CD4-positive, alpha-beta T cell treated with Interleukin-2 at 100 ng/mL for 4 hours (primary cell): ENCODE data around the gene NELFB.

ENCODE experiments used
- DNase-seq: peaks from one replicate; pipeline ENCODE4 v3.0.0-alpha.2; 2020; ENCODE audit warnings: low spot score

Gene NELFB

DNA sequence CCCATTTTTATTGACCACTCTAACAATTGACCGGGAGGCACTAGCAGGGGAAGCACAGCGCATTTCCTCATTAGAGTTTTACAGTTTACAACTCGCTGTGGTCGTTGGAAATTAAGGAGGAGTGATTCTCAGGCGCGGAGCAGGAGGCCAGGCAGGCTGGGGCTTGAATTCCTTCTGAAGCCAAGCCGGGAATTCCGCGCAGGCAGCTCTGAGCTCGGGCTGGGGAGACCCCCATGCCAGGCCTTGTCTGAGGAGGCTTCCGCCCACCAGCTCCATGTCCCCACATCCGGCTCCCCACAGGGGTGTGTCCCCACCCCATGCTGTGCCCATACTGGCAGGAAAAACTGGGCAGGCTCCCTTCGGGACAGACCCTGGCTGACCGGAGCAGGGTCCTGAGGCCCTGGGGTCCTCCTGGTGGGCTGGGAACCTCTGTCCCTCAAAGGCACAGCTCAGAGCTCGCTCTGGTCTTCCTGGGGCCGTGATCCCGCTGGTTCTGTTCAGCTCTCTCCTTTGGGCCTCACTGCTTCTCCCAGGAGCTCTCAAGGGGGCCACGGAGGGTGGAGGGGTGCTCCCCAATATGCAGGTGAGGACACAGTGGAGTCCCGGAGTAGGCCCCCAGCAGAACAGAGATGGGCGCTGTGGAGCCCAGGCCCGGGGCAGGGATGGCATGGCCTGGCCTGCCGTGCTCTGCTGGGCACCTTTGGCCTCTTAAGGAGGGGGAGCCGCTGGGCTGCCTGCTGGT is 48.2 kb downstream of the NELFB start:
- no peak for DNase-seq

DNA sequence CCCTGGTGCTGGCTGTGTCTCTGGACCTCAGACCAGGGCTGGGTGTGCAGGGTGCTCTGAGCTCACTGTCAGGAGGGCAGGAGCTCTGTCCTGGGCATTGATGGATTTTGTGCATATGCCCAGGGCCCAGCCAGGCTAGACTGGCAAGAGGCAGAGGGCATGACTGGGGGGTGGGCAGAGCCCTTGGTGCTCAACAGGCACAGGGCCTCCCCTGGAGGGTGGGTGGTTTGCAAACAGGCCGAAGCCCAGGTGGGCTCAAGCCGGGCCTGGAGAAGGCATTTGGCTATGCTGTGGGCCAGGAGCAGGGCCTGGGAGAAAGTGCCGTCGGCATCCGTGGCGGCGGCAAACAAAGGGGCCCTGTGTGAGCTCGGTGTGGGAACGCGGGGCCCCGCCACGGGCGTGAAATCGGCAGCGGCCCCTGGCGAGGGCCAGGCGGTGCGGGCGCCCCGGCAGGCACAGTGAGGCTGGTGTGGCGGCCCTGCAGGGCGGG is 48.8 kb downstream of the NELFB start:
- no peak for DNase-seq

DNA sequence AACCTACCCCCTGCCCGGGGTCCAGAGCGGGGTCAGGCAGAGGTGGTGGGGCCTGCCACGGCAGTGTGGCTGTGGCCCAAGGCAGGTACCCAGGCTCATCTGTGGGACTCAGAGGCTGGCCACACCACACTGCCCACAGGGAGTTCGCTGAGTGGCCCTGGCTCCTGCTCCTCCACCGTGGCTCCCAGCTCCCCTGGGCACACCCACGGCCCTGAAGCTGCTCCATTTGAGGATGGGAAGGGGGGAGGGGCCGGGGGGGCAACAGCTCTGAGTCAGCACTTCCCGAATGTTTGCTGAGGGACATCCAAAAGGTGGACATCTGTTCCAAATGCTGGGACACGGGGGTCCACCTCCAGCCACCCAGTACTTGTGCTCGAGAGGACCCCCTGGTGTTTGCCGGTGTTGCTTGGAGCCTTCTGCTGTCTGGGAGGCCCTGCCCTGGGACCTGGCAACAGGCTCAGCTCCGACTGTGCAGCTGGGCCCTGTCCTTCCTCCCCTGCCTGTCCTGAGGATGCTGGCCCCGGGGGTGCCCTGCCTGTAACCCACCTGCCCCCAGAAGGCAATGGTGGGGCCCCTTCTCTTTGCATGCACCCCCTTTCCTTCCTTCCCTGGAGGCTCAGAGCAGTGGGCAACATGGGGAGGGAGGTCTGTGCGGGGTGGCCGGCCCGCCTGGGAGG is 49.4 kb downstream of the NELFB start:
- no peak for DNase-seq

DNA sequence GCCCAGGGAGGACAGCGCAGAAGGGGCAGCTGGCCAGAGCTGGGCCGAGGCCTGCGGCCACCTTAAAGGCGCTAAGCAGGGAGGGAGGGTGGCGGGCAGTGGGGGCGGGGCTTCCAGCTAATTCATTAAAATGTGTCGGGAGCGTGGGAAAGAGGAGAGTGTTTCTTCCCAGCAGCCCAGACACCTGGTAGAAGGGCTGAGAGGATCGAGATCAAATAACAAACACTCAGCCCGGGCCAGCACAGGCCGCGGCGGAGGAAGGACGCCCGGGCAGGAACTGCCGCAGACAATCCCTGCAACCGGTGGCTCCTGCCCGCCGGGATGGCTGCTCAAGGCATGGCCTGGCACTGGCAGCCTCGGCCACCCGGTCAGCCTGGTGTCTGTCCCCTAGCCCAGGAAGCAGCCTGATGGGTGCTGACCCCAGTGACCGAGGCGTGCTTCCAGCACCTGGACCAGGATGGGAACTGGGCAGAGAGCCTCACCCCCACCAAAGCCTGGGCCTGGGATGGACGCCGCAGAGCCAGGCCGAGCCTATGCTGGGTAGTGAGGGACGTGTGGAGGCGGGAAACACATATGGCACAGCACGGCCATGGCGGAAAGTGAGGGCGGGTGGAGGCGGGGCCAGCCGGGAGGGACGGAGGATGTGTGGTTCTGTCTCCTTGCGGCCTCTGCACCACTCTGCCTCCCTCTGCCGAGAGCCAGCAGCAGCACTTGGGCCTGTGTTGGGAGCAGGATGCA is 50.1 kb downstream of the NELFB start:
- DNase-seq, result peak; percentile 44

DNA sequence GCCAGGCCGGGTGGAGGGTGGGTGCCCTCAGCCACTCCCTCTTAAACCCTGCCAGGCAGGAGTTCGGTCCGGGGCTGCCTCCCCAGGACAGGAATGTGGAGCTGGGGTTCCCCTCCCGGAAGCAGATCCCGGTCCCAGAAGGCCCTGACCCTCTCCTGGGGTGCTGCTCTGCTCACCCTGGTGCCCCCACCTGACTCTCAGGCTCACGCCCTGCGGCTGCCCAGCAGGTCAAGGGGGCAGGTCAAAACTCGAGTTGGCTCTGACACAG is 50.6 kb downstream of the NELFB start:
- DNase-seq, result no peak

DNA sequence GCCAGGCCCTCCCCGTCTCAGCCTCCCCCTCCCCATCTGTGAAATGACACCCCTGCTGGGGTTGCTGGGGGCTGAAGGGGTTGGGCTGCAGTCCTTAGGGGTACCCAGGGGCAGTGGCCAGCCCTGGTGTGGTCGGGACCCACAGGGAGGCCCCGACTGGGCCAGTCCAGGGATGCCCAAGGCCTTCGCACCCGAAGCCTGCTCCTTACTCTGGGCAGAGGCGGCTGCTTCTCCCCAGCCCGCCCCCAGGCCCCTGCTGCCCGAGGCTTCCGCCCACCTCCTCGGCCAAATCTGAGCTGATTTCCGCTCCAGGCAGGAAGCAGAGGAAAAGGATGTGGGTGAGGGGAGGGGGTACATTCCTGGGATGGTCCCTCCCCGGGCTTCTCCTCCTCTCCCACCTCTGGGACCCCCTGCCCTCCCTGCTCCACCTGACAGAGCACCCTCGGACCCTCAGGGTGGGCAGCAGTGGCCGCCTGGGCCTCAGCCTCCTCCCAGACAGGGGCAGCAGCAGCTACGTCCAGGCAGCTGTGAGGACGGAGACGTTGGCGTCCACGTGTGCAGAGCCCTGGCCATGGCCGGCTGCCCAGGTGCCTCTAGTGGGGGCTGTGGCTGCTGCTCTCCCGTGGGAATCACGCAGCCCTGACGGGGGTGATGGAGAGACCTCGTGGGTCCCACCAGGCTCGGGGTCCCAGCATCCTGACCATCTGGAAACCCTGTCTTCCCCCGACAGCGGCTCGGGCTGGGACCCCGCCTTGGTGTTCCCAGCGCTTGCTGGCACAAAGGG is 51.1 kb downstream of the NELFB start:
- no peak for DNase-seq

DNA sequence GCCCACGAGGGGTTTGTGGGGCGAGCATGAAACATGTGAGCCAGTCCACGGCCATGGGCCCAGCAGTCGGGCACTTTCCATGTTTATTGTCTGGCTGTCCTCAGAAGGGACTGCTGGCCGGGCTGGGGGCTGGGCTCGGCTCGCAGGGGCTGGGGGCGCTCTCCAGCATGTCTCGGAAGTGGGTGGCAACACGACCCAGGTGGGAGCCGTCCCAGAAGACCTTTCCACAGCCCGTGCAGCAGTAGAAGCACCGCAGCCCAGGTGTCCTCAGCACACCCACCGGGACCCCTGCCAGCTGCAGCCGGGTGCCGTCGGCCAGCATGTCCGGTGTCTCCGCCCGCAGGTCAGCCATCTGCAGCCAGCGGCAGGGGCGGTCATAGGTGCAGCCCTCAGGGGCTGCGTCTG is 51.7 kb downstream of the NELFB start:
- DNase-seq, result no peak

DNA sequence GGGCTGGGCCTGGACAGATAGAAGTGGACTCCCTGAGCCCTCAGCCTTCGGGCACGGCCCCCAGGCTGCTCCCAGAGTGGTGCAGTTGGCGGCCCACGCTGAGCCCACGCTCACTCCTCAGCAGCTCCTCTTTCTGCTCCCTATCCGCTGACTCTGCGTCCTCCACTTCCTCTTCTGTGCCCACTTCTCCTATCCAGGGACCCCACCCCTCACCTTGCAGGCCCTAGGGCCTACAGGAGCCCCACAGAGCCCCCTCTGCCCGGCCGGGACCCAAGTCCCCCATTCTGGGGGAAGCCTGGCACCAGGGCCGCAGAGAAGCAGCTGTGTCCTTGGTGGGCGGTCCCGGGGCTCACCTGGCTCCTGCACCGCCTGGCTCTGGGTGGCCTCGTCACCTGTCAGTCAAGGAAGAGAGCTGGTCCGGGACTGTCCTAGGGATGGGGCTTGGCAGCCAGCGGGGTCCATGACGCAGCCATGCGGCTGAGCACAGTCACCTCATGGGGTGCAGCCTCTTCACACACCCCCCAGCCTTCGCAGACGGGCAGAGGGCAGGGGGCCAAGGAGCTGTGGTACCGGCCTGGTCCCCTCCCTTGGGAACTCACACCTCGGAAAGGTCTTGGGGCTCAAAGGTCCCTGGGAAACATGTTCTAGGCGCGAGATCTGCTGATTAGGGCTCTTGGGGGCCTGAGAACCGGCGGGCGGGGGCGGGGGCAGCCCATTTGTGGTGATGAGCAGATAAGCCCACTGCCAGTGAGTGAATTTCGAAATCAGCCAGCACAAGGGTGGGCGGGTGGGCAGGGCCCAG is 52.3 kb downstream of the NELFB start:
- no peak for DNase-seq

DNA sequence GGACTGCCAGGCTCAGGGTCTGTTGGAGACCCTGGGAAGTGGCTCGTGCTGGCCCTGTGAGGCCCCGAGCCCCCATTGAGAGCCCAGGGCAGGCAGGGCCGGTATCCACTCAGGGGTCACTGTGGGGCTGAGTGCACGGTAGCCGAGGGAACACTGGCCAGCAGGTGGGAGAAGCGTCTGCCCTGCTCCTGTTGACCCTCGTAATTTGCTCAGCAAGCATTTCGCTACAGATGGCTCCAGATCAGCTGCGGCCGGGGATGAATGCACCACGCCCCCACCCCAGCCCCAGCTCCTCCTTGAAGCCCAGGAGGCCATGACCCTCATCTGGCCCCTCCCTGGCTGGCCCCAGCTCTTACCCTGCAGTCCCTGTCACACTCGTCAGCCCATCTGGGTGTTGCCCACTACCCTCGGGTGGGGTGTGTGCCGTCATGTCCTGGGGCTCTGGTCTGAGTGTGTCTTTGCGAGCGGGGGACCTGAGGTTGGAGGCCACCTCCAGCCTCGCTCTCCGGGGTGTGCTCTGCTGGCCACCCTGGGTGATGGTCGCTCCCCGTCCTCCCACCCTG is 53.0 kb downstream of the NELFB start:
- DNase-seq, result no peak

DNA sequence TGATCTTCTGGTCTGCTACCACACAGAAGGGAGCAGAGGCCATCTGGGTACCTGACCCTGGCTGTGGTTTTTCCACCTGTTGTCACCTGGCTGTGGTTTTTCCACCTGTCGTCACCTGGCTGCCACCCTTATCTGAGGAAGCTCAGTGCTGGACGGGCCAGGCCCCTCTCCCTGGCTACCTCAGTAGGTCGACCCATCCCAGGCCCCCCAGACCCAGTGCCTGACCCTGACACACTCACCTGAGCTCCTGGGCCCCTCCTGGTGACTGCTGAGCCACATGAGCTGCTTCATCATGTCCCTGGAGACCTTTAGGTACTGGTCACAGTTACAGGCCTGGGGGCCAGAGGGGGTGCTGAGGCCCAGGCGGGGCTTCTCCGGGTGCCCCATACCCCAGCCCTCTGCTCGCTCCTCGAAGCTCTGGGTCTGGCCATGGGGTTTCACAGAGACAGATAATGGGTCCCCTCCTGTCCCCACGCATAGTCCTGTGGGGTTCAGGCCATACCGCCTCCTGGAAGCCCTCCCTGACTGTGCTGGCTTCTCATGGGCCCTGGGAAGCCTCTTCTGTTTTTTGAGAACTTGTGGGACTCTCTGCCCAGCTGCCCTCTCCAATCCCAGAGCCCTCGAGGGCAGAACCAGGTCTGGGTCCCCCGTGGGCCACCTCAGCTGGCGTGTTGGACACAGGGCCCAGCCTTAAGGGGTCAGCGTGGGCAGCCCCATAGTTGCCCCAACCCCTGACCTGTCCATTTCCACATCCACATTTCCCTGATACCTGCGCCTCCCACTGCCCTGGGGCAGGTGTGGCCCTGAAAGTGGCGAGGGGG is 54.5 kb downstream of the NELFB start:
- DNase-seq, result no peak

DNA sequence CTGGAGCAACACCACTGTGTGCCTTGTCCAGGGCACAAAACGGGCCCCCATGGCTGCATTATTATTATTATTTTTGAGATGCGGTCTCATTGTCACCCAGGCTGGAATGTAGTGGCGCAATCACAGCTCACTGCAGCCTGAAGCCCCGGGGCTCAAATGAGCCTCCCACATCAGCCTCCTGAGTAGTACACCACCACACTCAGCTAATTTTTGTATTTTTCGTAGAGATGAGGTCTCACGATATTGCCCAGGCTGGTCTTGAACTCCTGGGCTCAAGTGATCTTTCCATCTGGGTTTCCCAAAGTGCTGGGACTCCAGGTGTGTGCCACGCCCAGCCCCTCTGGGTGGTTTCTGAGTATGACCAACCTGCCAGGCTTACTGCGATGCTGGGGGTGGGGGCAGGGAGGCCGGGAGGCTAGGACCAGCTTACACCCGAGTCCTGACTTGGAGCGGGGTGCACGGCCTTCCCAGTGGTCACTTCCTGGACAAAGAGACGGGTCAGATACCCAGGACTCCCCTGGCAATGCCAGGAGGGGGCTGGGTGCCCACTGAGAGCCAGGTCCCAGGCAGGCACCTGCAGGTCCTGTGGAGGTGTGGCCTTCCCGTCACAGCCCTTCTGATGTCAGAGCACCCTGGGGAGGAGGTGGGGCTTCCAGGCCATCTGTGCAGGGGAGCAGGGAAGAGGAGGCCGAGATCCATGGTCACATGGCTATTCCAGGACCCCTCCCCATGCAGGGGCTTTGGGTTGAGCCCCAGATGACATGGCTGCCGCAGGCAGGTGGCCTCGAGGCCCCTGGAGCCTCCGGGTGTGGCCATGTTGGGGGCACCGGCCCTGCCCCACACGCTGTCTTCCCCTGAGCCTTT is 55.3 kb downstream of the NELFB start:
- DNase-seq, result no peak

DNA sequence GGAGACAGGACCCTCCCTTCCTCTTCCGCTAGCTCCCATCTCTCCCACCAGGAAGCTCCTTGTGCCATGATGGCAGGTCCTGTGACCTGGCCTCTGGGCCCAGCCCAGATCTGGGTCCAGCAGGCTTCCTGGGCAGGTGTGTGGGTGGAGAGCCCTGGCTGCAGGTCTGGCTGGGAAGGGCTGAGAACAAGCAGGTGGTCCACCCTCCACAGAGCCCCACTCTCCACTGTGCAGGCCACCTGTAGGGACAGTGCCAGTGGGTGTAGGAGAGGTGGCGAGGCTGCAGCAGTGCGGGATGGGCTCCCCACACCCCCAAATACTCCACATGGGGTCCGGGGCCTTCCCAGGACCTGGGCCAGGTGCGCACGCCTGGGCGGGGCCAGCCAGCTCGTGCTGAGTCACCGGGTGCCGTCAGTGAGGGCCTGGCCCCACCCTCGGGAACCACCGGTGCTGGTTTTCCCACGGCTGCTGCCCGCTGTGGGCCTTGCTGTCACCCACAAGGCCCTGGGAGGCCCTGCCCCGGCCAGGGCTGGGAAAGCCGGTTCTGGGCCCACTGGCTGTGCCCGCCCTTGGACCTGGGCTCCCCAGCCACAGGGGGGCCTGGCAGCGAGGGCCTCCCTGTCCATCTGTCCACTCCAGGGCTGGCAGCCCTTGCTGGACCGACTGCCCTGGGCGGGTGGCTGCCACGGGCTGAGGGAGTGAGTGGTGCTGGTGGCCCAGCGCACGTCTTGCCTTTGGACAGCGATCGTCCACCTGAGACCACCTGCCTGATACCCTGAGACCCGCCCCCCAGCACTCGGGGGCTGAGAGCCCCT is 56.3 kb downstream of the NELFB start:
- DNase-seq, result peak; percentile 32

DNA sequence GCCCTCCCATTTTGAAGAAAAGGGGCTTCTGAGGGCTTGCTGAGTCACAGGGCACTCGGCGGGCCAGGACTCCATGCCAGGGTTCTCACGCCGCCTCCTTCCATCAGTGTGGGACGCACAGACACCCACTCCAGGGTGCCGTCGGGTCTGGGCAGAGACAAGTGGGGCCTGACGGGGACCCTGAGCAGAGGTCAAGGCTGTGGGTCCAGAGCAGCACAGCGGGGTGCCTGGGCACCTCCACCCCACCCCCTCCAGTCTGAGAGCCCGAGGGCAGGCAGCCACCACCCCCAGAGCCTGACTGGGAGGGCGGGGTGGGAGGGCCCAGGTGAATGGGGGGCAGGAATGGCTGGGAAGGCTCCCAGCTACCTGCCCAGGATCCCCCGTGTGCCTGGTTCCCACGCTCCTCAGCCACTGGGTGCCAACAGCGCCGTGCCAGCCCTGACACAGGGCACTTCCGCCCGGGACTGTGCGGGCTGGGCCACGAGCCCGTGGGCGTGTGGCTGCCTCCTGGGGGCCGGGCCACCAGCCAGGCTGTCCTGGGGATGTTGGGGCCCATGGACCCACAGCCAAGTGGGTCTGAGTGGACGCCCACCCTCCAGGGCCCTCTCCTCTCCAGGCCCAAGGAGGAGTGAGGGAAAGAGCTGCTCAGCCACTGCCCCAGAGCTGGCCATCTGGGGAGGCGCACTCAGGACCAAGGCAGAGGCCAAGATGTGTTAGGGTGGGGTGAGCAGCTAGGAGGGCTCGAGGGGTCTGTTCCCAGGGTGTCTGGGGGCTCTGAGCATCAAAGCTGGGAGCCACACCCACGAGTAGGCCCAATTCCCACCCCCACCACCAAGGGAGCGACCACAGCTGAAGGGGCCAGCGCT is 57.1 kb downstream of the NELFB start:
- no peak for DNase-seq

DNA sequence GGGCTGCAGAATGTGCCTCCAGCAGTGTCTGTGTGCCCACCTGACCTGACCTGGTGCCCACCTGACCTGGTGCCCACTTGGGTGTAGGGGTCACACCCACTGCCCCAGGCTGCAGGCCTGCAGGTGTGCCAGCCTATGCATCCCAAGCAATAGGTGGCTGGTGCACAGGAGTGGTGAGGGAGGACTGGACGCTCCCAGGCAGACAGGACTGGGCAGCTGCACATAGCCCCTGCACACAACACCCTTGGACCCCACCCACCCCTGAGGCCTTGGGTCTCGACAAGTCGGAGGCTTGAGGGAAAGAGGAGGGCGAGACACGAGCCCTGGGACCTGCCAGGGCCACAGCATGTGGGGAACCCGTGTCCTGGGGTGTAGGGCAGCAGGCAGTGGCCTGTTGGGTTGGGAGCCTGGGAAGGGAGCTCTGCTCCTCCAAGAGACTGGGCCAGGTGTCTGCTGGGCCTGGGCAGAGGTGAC is 57.8 kb downstream of the NELFB start:
- DNase-seq, result no peak

DNA sequence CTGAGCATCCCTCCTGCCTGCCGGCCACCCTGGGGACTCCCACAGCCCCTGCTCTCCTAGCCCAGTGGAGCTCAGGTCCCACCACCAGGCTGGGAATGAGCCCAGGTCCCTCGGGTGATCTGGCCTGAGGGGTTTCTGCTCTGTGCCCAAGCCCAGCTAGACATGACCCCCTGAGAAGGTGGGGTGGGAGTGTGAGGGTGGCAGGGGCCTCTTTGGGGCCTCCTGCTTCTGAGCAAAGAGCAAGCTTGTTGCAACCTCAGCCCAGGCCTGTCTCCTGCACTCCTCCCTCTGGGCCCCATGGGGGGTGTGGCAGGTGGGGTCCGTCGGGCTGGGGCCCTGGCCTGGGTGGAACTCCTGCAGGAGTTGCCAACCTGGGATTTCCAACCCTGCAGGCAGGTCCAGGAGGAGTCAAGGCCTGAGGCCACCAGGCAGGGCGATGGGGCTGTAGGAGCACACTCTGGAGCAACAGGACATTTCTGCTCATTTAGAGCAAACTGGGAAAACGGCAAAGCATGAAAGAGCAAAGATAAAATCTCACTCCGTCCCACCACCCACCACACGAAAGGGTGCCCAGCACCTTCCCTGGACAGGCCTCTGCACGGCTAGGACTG is 58.3 kb downstream of the NELFB start:
- no peak for DNase-seq

DNA sequence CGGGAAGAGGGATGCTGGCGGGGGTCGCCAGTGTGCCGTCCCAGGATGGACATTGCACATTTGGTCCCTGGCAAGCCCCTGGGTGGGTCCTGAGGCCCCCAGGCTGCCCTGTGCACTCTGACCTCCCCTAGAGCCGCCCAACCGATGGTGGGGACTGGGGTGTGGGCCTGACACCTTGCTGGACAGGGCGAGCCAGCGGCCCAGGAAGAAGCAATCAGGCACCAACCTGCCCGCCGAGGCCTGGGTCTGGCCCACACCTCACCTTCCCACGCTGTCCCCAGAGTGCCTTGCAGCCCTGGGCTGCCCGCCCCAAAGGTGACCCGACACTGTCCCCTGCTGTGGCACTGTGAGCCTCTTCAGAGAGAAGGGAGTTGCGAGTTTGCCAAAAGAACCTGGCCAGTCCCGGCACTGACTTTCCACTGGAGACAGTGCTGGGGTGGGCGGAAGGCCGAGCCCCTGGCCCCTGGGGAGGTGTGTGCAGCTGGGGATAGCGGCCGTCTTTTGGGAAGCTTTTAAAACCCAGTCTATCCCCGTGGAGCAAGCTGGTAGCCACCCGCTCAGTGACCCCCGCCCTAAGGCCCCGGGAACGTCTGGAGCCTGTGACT is 58.9 kb downstream of the NELFB start:
- DNase-seq, result no peak
